ENCODE measurements around the gene SMAD4.
"Not testable (repeated sequence)": the region's sequence is repeated elsewhere in the genome, so short reads cannot be mapped to it uniquely, and the experiment has no call there.

DNA sequence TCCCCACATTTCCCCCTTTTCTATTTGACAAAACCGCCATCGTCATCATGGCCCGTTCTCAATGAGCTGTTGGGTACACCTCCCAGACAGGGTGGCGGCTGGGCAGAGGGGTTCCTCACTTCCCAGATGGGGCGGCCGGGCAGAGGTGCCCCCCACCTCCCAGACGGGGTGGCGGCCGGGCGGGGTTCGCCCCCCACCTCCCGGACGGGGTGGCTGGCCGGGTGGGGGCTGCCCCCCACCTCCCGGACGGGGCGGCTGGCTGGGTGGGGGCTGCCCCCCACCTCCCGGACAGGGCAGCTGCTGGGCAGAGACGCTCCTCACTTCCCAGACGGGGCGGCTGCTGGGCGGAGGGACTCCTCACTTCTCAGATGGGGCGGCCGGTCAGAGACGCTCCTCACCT is 87.0 kb downstream of the SMAD4 start:
- not testable (repeated sequence) for TF ChIP-seq POLR2A, POLR2AphosphoS5 (IDR thresholded peaks at IDR 0.05)
- TF ChIP-seq, protein P1, sequence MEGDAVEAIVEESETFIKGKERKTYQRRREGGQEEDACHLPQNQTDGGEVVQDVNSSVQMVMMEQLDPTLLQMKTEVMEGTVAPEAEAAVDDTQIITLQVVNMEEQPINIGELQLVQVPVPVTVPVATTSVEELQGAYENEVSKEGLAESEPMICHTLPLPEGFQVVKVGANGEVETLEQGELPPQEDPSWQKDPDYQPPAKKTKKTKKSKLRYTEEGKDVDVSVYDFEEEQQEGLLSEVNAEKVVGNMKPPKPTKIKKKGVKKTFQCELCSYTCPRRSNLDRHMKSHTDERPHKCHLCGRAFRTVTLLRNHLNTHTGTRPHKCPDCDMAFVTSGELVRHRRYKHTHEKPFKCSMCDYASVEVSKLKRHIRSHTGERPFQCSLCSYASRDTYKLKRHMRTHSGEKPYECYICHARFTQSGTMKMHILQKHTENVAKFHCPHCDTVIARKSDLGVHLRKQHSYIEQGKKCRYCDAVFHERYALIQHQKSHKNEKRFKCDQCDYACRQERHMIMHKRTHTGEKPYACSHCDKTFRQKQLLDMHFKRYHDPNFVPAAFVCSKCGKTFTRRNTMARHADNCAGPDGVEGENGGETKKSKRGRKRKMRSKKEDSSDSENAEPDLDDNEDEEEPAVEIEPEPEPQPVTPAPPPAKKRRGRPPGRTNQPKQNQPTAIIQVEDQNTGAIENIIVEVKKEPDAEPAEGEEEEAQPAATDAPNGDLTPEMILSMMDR (IDR thresholded peaks at IDR 0.05), result not testable (repeated sequence)
